Stimulated activated CD4-positive, alpha-beta T cell treated with anti-CD3 and anti-CD28 coated beads, Interleukin-1b, Interleukin-23, amount 100 ng/mL, for 48 hours (primary cell): ENCODE measurements around the gene ERCC2.
"Not testable (repeated sequence)": the region's sequence is repeated elsewhere in the genome, so short reads cannot be mapped to it uniquely, and the experiment has no call there.

Experiments used
- DNase-seq: peaks from one replicate; pipeline ENCODE4 v3.0.0-alpha.2; 2020

ERCC2 gene

DNA sequence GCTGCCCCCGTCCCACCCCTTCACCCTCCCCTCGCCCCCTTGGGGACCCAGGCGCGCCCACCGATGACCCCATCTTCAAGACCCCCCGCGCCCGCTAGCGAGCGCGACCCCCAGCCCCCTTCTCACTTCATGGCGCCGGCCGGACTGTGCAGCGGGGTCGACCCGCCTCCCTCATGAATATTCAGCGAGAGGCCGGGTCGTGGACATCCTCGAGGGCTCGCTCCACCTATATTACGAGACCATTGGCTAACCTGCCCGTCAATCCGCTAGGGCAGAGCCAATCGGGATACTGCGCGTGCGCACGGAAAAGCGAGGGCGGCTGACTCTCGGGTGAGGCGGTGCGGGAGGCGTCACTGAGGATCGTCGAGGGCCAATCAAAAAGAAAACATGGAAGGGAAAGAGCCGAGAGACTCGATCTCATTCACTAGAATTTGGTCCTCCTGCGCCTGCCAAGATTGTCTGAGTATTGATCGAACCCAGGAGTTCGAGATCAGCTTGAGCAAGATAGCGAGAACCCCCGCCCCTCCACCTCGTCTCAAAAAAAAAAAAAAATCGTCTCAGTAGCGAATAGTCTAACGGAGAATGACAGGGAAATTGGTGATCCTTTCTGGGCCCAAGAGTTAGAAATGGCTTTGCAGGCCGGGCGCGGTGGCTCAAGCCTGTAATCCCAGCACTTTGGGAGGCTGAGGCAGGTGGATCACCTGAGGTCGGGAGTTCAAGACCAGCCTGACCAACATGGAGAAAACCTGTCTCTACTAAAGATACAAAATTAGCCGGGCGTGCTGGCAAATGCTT lies at the start of gene ERCC2:
Gene ERCC2 (minus strand): TSS at position 164 of the 795 bp plus-strand sequence. CDS start 33 bp downstream, at position 131.
- peak; percentile 100 for DNase-seq

DNA sequence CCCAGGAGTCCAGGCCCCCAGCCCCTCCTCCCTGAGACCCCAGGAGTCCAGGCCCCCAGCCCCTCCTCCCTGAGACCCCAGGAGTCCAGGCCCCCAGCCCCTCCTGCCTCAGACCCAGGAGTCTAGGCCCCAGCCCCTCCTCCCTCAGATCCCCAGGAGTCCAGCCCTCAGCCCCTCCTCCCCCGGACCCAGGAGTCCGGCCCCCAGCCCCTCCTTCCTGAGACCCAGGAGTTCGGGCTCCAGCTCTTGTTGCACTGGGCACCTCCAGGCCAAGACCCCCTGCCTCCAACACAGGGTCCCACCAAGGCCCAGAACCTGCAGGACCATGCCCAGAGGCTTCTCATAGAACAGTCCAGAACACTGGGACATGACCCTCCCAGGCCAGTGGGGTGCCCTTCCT lies 49.5 kb upstream of the ERCC2 start:
- DNase-seq = no peak

GRCh38 chr19:45419396-45419795 lies 49.0 kb upstream of the ERCC2 start:
- no peak for DNase-seq

DNA sequence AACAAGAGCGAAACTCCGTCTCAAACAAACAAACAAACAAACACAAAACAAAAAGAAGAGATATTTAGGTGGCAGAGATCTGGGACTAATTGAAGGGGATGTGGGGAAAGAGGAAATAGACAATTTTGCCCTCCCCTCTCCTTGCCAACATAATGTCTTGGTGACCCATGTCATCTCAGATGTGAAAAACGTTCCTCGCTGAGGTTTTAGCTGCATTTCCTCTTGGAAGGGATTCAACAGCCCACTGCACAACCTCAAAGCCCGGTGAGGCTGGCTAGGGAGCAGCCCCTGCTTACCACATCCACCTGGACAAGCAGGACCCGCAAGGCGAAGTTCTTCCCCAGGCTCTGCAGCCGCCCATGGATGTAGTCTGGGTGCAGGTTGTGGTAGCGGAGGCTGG lies 48.4 kb upstream of the ERCC2 start:
- DNase-seq = no peak

DNA sequence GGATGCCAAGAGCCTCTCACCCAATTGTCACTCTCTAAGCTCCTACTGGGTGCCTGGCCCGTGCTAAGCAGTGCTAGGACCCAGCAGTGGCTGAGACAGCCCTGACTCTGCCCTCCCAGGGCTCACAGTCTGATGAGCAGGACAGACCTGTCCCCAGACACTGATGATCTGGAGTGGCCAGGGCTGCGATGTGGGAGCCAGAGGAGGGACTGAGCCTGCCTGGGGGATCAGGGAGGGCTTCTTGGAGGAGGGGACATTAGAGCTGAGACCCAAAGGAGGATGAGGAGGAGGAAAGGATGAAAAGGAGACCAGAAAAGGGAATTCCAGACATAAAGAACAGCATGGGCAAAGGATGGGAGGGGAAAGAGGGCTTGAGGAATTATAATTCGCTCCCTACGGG lies 46.8 kb upstream of the ERCC2 start:
- DNase-seq = no peak

GRCh38 chr19:45414468-45414867 lies 44.1 kb upstream of the ERCC2 start:
- no peak for DNase-seq

- no peak for DNase-seq
Measured at GRCh38 chr19:45413497-45413896, 43.1 kb upstream of the ERCC2 start.

GRCh38 chr19:45410330-45410729 lies 40.0 kb upstream of the ERCC2 start:
- DNase-seq = not testable (repeated sequence)

- no peak for DNase-seq
Measured at GRCh38 chr19:45409557-45409920, 39.2 kb upstream of the ERCC2 start.

DNA sequence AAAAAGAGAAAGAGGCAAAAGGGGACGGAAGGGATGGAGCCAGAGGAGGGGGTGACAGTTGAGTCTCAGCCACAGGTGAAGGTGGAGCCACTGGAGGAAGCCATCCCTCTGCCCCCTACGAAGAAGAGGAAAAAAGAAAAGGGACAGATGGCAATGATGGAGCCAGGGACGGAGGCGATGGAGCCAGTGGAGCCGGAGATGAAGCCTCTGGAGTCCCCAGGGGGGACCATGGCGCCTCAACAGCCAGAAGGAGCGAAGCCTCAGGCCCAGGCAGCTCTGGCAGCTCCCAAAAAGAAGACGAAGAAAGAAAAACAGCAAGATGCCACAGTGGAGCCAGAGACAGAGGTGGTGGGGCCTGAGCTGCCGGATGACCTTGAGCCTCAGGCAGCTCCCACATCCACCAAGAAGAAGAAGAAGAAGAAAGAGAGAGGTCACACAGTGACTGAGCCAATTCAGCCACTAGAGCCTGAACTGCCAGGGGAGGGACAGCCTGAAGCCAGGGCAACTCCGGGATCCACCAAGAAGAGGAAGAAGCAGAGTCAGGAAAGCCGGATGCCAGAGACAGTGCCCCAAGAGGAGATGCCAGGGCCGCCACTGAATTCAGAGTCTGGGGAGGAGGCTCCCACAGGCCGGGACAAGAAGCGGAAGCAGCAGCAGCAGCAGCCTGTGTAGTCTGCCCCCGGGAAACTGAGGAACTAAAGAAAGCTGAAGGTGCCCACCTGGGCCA lies 38.6 kb upstream of the ERCC2 start:
- DNase-seq = no peak

- DNase-seq = no peak
Measured at GRCh38 chr19:45408121-45408520, 37.7 kb upstream of the ERCC2 start.

- not testable (repeated sequence) for DNase-seq
Measured at GRCh38 chr19:45407585-45407984, 37.2 kb upstream of the ERCC2 start.

DNA sequence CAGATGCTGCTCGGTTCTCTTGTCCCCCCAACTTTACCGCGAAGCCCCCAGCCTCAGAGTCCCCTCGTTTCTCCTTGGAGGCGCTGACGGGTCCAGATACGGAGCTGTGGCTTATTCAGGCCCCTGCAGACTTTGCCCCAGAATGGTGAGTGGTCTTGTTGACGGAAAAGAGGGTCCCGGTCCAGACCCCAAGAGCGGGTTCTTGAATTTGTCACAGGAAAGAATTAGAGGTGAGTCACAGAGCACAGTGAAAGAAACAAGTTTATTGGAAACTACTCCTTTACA lies 36.7 kb upstream of the ERCC2 start:
- no peak for DNase-seq

DNA sequence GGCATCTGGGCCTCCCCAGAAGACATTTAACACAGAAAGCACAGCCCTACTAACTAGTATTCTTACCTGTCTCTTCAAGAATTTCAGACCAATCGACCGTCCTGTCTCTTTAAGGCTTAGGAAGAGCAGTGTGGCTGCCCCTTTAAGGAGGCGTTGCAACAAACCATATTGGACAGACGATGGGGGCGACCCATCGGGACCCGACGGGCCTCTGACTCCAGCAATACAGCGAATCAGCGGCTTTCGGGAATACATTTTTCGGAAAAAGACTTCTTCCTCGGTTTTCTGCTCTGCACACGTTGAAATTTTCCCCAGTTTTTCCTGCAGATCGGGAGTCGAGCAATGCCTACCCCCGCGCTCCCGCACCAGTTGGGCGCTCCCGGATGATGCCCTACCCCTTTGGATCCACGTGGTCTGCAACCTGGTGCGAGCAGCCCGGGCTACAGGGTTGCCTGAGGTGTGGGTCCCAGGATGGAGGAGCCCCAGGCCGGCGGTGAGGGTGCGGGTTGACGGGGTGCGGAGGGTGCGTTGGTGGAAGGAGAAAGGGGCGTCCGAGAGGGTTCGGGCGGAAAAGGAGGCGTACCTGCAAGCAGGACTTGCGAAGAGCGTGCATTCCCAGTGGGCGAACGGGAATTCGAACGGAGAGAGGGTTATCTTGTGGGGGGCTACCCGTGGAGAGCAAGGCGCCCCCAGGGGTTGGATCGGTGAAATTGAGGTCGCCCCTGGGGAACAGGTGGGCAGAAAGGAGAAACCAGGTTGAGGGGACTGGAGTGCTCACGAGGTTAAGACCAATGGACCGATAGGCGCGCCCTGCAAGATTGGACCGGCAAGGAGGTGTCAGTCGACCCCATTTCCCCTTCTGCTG lies 36.1 kb upstream of the ERCC2 start, which contains the start of gene POLR1G:
Gene POLR1G (plus strand): TSS at position 419 of the 865 bp plus-strand sequence. CDS start 53 bp downstream, at position 472.
- DNase-seq = peak; percentile 84

DNA sequence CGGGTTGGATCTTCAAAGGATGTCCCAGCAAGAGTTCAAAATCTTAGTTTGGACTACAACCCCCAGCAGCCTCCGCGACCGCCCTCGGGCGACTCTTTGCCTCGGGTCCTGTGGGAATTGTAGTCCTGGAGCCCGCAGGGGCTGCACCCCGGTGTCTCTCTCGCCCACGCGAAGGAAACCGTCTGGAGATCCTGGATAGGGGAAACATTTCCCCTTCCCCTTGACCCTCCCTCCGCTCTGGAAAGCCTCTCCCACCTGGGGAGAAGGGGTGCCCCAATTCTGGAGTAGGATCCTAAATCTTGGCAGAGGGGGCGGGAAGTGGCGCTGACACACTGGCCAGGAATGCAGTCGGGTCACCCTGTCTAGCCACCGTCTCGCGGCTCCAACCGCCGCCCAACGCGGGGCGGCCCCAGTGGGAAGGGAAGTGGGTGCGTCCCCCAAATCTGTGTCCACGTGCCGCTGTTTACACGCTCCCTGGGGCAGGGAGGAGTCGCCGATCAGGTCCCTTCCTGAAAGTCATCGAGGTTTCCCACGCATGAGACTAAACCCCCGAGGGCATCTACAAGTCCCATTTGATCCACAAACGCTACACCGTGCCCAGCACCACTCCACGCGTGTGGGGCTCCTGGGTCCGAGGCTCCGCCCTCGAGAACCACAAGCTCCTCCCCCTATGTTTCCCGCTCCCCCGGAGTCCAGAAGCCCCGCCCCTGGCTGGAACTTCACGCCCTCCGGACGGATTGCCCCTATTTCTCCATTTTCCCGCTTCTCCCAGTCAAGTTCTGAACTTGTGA lies 35.3 kb upstream of the ERCC2 start:
- peak; percentile 87 for DNase-seq

DNA sequence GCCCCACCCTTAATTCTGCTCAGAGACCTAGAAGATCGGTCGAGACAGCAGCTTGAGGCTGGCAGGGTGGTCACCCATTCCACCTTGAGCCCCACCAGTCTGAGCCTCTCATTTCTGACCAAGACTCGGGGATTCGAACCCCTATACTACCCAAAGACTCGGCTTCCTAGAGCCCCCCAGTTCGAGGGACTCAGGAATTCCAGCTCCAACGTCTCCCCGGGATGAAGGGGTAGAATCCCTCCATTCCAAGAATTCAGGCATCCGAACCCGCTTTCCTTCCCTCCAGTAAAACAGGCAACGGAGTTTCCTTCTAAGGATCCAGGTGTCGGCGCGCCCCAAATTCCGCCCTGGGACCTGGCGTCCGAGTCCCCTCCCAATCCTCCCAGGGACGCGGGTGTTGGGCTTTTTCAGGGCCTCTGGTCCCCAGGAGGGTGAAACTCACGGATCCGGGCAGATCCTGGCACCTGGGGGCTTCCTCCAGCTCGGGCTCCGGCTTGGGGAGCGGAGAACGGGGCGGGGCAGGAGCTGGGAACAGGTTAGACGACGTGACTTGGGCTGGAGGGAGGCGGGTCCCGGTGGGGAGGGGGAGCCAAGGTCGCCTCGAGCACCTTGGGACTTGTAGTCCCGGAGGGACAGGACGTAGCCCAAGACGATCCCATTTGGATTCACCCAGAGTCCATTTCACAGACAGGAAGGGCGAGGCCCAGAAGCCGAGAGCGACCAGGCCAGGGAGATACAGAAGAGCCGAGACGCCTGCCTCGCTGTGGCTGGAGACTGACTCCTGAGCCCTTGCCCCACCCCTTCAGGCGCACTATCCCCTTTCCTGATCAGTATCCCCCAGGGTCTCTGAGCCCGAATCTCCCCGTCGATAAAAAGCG lies 34.4 kb upstream of the ERCC2 start, which contains the start of gene PPP1R13L:
Gene PPP1R13L (minus strand): TSS at position 513 of the 878 bp plus-strand sequence. CDS start 6,751 bp downstream, outside the sequence.
- peak; percentile 77 for DNase-seq

DNA sequence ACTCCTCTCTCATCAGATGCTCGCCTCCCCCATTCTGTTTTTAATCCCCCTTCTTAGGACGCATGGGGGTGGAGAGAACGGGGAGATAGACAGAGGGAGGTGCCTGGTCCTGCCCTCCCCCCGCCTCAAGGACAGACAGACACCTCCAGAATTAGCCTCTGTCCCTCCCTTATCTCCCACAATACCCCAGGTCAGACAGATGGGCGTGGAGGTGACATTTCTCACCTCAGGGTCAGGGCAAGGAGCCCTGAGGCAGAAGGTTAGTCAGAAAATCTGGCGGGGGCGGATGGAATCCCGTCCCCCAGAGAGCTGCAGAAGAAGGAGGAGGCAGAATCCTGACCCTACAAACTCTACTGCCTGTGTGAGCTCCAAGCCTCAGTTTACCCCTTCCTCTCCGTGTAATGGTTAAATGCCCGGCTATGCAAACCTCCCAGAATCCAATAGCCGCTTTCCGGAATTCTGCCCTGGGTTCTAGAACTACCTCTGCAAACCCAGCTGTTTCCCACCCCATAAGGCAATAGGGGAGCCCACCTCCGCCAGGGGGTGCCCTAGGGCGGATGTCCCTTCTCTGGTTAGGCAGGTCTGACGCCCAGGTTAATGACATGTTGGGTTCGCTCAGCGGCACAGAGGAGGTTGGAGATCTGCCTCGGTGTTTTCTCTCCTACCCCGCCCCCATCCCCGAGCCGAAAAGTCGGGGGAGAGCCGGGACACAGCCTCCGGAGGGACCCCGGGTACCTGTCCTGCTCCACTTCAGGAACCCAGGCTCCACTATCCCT lies 33.6 kb upstream of the ERCC2 start:
- DNase-seq = peak; percentile 78

DNA sequence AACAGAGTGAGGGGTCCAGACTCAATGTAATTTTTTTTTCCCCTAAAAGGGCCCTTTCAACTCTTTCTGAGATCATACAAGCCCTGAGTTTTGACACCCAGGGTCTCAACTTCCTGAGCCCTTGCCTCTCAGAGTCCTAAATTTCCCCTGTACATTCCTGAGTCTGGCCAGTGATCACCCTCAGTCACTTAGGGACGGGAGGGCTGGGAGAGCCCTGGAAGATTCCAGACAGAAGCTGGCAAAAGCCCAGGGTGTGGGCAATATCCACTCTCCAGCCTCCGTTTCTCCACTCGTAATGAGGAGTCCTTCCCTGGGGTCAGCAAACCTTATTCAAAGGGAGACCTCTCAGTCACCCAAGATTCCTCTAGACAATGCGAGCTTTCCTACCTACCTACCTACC lies 32.9 kb upstream of the ERCC2 start:
- DNase-seq = no peak

DNA sequence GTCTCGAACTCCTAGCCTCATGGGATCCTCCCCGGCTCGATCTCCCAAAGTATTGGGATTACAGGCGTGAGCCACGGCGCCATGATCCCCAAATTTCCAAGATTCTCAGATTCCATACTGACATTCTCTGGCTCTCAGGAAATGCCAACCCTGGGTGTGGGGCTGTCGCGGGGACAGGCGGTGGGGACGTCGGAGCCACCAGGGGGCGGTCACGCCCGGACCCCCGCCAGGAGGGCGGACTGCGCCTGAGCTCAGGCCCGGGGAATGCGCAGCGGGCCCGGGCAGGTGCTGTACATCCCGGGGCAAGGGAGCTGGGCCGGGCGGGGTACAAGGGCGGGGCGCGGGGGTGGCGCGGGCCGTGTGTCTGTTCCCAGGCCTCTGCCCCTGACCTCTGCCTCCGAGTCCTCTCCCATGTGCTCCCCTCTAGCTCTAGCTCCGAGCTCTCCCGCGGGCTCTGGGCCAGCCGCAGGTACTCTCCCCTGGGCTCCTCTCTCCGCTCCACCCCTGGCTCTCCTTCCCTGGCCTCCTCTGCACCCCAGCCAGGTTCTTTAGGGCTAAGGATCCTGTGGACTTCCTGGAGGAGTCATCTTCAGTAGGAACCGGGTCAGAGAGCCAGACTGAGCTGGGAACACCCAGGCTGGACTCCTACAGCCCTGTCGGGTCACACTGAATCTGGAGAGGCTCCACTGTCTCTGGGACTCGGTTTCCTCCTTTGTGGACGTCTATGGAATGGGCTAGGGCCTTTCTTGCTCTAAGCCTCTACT lies 32.1 kb upstream of the ERCC2 start:
- no peak for DNase-seq

GRCh38 chr19:45401815-45402214 lies 31.4 kb upstream of the ERCC2 start:
- no peak for DNase-seq
